Fibroblast of pulmonary artery (primary cell): ENCODE data around the gene HDAC5.
"Not testable (repeated sequence)": the region's sequence is repeated elsewhere in the genome, so short reads cannot be mapped to it uniquely, and the experiment has no call there.

Experiments used
- DNase-seq: peaks from one replicate; pipeline ENCODE4 v3.0.0-alpha.2; 2010; ENCODE audit warnings: low read depth
- H3K4me3 ChIP-seq: replicated peaks from 2 replicates; pipeline ENCODE4 v1.5.1; 2011; ENCODE audit warnings: low read depth, mild to moderate bottlenecking, control low read depth, low read length, moderate library complexity
- TF ChIP-seq, protein P1 (sequence below): IDR thresholded peaks from 2 replicates; pipeline ENCODE4 v1.5.1; 2011; ENCODE audit warnings: mild to moderate bottlenecking, control low read depth, low read length, inconsistent platforms; ENCODE audit errors: missing control alignments

HDAC5 gene

DNA sequence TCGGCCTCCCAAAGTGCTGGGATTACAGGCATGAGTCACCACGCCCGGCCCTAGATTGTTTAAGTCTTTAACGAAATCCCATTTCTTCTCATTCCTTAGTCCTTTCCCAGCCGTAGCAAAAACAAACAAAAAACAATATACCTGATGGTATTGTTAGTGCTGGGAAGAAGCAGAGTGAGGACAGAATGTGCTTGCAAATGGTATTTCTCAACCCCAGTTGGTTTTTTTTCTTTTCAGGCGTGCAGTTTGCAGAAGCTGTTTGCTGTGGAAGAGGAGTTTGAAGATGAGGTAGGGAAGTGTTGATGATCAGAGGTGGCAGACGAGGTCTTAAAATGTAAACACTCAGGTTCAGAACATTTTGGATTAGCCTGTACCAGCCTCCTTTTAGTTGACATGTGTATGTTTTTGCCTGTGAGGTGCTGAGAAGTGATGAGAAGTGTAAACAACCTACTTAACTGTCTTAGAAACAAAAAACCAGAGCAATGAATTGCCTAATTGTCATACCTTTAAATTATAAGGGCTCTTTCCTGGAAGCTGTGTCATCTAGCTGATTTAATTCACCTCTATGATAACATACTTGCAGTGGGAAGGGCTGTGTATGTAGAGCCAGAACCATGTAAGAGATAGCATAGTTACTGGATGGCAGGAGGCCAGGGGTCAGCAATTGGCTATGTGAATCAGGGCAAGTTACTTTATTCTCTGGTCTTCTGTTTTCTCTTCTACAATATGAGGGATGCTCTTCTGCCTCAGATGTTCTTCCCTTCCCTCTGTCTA, 21.7 kb upstream of the HDAC5 start:
- H3K4me3 ChIP-seq: no peak overlapping the region
- DNase-seq: peak; percentile 27
- TF ChIP-seq, protein P1, sequence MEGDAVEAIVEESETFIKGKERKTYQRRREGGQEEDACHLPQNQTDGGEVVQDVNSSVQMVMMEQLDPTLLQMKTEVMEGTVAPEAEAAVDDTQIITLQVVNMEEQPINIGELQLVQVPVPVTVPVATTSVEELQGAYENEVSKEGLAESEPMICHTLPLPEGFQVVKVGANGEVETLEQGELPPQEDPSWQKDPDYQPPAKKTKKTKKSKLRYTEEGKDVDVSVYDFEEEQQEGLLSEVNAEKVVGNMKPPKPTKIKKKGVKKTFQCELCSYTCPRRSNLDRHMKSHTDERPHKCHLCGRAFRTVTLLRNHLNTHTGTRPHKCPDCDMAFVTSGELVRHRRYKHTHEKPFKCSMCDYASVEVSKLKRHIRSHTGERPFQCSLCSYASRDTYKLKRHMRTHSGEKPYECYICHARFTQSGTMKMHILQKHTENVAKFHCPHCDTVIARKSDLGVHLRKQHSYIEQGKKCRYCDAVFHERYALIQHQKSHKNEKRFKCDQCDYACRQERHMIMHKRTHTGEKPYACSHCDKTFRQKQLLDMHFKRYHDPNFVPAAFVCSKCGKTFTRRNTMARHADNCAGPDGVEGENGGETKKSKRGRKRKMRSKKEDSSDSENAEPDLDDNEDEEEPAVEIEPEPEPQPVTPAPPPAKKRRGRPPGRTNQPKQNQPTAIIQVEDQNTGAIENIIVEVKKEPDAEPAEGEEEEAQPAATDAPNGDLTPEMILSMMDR: no peak

DNA sequence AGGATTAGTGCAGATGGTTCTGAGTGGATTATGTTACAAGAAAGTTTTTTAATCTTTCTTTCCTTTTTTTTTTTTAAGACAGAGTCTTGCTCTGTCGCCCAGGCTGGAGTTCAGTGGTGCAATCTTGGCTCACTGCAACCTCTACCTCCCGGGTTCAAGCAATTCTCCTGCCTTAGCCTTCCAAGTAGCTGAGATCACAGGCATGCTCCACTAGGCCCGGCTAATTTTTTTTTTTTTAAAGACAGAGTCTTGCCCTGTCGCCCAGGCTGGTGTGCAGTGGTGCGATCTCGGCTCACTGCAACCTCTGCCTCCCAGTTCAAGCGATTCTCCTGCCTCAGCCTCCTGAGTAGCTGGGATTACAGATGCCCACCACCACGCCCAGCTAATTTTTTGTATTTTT, 20.5 kb upstream of the HDAC5 start:
- not testable (repeated sequence) for DNase-seq

DNA sequence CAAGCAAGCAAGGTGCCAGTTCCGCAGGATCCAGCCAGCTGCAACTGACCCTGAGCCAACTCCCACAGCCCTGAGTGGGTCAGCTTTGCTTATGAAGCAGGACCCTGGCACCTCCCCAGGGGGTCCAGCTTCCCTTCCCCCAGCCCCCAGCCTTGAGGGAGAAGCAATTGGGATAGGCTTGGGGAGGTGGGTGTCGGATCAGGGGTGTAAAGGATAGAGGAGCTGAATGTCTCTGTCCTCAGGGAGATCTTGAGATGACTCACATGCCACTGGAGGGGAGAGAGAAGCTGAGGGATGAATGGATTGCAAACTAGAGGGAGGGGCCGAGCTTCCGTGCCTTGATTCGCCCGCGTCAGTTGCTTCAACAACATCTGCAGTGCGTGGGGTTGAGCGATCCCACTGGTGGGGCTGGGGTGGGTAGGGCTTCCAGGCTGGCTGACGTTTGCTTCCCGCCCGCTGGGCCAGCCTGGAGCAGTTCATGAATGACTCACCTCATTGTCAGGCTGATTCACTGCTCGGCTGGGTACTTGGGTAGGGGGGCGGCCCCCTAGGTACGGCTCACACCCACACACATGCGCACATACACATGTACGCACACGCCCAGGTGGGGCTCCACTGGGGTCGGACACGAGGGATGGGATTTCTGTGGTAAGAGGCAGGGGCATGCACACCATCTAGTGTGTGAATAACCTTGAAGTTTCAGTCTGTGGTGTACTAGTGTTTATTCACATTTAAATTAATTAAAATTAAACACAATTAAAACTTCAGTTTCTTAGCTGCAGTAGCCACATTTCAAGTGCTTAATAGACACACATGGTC, 14.7 kb upstream of the HDAC5 start:
- H3K4me3 ChIP-seq: peak overlapping the region; percentile 33
- TF ChIP-seq, protein P1: no peak
- peak; percentile 99 for DNase-seq

More for the DNA sequence above, 20.5 kb upstream of the HDAC5 start:
- H3K4me3 ChIP-seq: not testable (repeated sequence)

DNA sequence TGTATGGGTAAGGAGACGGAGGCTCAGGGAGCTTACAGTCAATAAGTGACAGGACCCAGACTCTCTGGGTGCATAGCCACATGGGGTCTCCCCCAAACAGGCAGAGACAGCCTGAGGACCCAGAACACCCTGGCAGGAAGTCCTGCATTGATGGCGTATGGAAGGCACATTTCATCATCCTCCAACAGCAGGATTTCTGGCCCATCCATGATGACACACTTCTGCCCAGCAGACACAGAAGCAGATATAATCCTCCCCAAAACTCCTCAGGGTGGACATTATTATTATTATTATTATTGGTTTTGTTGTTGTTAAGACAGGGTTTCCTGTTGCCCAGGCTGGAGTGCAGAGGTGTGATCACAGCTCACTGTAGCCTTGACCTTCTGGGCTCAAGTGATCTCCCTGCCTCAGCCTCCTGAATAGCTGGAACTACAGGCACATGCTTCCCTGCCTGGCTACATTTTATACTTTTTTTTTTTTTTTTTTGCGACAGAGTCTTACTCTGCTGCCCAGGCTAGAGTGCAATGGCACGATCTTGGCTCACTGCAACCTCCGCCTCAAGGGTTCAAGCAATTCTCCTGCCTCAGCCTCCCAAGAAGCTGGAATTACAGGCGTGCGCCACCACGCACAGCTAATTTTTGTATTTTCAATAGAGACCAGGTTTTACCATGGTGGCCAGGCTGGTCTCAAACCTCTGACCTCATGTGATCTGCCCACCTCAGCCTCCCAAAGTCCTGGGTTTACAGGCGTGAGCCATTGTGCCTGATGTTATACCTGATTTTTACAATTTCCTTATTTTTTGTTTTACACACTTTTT, 11.5 kb upstream of the HDAC5 start:
- TF ChIP-seq, protein P1: no peak
- DNase-seq: no peak
- no peak overlapping the region for H3K4me3 ChIP-seq

DNA sequence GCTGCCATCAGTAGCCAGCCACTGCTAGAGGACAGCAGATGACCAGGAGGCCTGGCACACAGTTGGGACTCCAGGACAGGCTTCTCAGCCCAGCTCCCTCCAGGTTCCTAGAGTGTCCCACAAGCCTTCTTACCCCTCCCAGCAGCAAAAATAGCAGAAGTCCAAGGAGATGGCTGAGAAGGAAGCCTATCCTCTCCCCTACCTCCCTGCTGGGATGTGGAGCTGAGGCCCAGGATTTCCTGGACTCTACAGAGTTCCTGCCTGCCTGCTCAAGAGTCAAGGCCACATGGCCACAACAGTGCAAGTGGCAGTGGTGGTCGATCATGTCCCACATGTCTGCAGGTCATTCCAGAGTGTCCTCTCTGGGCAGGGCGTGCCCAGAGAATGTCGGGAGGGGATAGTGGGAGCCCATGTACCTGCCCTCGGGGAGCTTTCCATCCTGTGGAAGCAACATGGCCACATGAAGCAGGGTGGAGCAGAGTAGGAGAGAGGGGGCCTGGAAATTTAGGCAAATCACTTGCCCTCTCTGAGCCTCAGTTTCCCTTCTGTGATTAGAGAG, 10.6 kb upstream of the HDAC5 start:
- TF ChIP-seq, protein P1: no peak
- H3K4me3 ChIP-seq: no peak overlapping the region
- no peak for DNase-seq

DNA sequence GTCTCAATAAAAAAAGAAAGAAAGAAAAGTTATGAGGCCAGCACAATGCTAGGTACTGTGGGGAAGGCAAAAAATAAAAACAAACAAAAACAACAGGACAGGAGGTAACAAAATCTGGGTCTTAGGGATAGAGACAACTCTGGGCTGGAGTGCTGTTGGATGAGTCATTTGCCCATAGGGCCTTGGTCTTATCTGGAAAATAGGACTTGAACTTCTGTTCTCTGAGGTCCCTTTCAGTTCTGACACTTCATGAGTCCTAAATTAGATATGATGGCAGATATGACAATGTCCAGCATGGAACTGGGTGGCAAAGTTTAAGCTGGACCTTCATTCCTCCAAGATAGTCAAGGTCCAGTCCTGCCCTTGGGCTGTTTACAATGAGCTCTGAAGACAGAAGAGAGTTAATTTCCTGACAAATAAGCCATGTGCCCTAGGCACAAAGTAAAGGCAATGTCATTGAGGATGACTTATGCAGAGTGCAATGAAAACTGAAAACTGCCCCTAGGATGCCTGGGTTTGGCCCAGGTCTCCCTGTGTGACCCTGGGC, 8.9 kb upstream of the HDAC5 start:
- H3K4me3 ChIP-seq: no peak overlapping the region
- no peak for DNase-seq
- TF ChIP-seq, protein P1: no peak

DNA sequence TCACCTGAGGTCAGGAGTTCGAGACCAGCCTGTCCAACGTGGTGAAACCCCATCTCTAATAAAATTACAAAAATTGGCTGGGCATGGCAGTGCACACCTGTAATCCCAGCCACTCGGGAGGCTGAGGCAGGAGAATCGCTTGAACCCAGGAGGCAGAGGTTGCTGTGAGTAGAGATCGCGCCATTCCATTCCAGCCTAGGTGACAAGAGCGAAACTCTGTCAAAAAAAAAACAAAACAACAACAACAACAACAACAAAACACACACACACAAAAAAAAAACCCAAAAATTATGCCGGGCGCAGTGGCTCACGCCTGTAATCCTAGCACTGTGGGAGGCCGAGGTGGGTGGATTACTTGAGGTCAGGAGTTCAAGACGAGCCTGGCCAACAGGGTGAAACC, 7.9 kb upstream of the HDAC5 start:
- not testable (repeated sequence) for H3K4me3 ChIP-seq, DNase-seq
